HUDEP-2 (cell line): ENCODE measurements around the gene ADAP1.
A peak's percentile ranks its signal among the peaks of the same experiment; 100 is the strongest.
"Not testable (repeated sequence)": the region's sequence is repeated elsewhere in the genome, so short reads cannot be mapped to it uniquely, and the experiment has no call there.

Experiments used
- DNase-seq, 76 experiments: peaks; one replicate each; lab custom pipeline; 2025; ENCODE audit not compliant: unreplicated experiment in 76 of 76; lab: John Stamatoyannopoulos, UW

ADAP1 gene

GRCh38 chr7:954330-955238, at the start of gene ADAP1:
ADAP1 (minus strand) TSS chr7:954680; CDS start chr7:954477, 203 bp downstream.
- peak in 19 of 76 experiments; percentile 7 to 62 (median 29) for DNase-seq

- DNase-seq, result not testable (repeated sequence)
These were observed 48.0 kb upstream of the ADAP1 start for GRCh38 chr7:1002445-1002844.

DNA sequence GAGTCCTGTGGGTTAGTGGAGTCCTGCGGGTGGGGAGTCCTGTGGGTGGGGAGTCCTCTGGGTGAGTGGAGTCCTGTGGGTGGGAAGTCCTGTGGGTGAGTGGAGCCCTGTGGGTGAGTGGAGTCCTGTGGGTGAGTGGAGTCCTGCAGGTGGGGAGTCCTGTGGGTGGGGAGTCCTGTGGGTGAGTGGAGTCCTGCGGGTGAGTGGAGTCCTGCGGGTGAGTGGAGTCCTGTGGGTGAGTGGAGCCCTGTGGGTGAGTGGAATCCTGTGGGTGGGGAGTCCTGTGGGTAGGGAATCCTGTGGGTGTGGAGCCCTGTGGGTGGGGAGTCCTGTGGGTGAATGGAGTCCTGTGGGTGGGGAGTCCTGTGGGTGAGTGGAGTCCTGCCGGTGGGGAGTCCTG, 47.5 kb upstream of the ADAP1 start:
- not testable (repeated sequence) for DNase-seq

DNA sequence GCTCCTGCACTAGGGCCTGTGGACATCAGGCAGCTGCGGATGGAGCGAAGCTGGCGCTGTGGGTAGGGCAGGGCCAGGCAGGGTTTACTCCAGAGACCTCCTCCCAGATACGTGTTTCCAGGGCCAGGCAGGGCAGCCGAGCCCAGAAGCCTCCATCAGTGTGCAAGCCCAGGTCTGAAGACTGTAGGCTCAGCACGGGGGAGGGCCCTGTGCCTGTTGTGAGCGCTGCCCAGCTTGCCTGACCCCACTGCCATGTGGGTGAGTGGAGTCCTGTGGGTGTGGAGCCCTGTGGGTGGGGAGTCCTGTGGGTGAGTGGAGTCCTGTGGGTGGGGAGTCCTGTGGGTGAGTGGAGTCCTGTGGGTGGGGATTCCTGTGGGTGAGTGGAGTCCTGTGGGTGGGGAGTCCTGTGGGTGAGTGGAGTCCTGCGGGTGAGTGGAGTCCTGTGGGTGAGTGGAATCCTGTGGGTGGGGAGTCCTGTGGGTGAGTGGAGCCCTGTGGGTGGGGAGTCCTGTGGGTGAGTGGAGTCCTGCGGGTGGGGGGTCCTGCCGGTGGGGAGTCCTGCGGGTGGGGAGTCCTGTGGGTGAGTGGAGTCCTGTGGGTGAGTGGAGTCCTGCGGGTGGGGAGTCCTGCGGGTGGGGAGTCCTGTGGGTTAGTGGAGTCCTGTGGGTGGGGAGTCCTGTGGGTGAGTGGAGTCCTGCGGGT, 46.7 kb upstream of the ADAP1 start:
- DNase-seq, result peak in 3 of 76 experiments; percentile 8 to 22 (median 16)

DNA sequence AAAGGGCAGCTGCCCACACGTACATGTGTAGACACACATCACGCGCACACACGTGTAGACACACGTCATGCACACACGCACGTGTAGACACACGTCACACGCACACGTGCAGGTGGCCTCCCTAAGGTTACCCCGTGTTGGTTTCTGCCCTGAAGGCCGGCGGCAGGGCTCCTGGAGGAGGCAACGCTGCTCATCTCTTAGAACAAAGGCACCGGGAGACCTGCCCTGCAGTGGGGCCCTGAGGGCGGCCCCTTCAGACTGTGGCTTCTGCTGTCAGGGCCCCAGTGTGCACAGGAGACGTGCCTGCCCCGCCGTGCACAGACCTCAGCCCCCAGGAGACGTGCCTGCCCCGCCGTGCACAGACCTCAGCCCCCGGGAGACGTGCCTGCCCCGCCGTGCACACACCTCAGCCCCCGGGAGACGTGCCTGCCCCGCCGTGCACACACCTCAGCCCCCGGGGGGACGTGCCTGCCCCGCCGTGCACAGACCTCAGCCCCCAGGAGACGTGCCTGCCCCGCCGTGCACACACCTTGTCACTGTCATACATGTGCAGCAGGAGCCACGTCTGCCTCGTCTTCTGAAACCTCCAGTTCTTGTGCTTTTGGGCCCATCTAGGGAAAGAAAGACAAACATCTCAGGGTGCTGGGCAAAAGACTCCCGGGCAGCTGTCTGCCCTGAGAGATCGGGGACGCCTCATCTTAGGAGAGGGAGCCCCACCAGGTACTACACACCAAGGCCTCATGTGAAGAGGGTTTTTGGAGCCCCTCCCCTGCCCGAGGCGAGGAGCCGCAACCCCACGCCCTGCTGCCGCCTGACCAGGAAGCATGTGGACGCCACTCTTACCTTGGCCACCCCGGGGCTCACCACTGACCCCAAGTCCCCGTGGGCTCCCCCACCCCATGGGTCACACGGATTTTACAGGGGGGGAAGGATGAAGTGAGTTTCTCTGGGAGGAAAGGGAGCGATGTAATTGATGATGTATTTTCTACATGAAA, 45.8 kb upstream of the ADAP1 start:
- no peak for DNase-seq

DNA sequence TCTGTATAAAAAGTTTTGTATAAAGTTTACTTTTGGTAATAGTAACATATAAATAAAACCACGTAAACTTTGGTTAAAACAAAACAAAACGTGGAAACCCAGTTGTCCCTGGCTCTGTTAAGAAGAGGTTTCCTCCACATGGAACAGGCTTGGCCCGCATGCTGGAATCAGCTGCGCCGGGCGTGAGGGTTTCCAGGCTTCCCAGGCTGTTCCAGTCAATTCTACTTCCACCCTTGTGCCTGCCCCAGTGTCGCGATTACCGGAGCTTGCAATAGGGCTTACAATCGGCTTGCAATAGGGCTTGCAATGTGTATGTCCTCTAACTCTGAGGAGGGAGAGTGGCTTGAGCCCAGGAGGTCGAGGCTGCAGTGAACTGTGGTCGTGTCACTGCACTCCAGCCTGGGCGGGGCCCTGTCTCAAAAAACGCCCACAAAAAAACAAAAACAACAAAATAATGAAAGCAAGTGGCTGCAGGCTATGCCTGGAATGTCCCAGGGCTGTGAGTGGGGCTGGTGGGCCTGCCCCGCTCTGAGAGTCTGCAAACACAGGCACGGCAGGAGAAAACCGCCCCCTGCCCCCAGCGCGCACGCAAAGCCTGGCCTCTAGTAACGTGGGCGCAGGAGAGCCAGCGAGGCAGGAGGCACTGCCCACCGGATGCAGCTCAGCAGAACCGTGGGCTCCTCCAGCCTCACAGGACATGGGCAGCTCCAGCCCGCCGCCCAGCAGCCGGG, 44.8 kb upstream of the ADAP1 start:
- DNase-seq, result no peak

DNA sequence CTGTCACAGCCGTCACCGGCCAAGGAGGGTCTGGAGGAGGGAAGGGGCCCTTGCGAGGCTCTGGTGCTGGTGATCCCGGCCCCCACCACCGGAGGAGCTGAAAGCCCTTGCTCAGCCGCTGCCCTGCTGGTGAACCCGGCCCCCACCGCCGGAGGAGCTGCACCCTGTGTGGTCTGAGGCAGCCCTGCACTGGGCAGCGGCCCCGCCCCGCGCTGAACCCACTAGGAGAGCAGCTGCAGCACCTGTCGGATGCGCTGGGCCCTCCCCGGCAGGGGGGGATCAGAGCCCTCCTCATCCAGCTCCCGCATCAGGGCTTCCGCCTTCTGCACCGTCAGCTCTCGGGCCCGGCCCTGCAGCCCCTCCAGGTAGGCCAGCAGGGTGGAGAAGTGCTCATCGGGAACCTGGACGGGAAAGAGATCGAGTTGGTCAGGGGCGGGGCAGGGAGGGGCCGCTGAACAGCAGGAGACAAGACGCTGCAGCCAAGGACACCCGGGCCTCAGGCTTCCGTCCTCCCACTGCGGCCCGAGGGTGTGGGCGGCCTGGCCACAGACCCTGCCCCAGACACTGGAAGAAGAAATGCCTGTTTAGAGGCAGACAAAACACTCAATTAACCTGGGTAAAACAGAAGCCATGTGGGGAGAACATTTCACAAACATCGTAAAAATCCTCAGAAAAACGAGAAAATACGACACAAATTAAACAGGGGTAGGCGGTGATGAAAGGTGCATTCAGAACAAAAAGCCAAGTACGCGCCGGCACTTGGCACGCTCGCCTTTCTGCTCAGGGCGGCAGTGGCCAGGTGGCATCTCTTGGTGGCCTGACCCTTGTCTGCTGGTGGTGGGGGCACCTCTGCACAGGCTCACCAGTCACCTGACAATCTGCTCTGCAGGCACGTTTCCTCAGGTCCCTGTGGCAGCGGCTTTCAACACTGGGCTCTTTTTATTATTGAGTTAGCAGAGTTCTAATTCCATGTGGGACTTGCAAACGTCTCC, 43.2 kb upstream of the ADAP1 start:
- no peak for DNase-seq

- DNase-seq, result no peak
These were observed 41.8 kb upstream of the ADAP1 start for GRCh38 chr7:996079-996872.

GRCh38 chr7:995571-995970, 41.1 kb upstream of the ADAP1 start:
- no peak for DNase-seq

DNA sequence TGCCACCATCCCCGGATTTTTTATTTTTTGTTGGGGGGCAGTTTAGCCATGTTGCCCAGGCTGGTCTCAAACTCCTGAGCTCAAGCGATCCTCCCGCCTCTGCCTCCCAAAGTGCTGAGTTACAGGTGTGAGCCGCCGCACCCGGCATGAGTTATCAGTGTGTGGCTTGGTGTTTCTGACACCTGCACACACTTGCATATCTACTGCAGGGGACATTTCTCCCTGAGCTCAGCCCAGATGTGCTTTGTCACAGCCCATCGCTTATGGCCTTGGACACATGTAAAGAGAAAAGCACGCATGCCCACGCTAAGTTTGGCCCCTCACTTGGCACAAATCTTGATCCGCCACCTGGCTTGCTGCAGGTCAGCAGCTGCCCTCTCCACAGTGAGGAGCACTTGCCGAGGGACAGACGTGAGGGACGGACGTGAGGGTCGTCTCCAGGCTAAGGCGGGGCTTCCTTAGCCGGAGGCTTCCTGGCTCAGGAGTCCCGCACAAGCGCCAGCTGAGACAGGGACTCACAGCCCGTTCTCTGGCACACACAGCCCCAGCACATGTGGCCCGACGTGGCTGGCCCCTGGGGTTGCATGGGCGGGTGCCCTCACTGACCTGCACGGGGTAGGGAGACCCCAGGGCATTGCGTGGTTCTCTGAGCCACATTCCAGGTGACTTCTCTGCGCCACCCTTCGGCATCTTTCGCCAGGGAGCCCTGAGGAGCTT, 40.3 kb upstream of the ADAP1 start:
- DNase-seq, result no peak

GRCh38 chr7:992709-993607, 38.5 kb upstream of the ADAP1 start:
- DNase-seq, result peak in 74 of 76 experiments; percentile 36 to 99 (median 90)

- DNase-seq, result no peak
These were observed 37.5 kb upstream of the ADAP1 start for GRCh38 chr7:991729-992656.

DNA sequence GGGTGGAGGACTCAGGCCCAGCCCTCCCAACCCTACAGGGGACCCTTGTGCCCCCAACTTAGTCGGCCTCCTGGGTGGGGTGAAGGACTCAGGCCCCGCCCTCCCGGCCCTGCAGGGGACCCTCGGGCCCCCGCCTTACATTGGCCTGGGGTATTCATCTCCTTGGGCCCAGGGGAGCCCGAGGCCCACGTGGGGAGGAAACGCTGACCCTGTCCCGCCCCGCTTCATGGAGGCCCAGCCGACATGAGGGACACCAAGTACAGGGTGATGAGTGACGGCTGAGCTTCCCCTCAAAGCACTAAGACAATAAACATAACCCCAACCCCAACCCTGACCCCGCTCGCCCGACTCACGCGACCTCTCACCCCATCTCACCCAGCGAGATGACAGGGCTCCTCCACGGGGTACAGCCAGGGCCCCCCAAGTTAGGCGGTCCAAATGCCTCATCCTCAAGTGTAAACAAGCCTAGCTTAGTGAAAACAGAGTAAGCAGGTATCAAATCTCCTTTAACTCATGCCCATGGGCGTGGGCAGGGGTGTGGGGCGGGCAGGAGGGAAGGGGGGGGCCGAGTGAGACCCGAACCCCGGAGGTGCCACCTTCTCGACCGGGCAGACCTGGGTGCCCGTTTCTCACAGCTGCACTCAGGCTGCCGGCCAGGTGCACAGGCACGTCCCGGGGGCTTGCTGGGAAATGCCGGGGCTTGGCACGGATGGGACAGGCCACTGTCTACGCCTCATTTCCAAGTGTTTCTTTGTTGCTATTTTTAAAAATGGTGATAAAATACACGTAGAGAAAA, 36.7 kb upstream of the ADAP1 start:
- no peak for DNase-seq

GRCh38 chr7:990352-990932, 36.0 kb upstream of the ADAP1 start:
- no peak for DNase-seq
